DND-41 (cell line): ENCODE measurements around the gene MAP2K3.

Experiments used
- EZH2 ChIP-seq: IDR thresholded peaks from 3 replicates; pipeline ENCODE4 v1.6.1; 2012; ENCODE audit warnings: borderline replicate concordance, low read depth, mild to moderate bottlenecking, moderate library complexity, low read length, inconsistent platforms; ENCODE audit not compliant: severe bottlenecking
- TF ChIP-seq, protein P1 (sequence below): IDR thresholded peaks from 2 replicates; pipeline ENCODE4 v1.5.1; 2012; ENCODE audit warnings: borderline replicate concordance, low read length, moderate library complexity, mild to moderate bottlenecking; ENCODE audit not compliant: poor library complexity, severe bottlenecking; ENCODE audit errors: extremely low read depth

DNA sequence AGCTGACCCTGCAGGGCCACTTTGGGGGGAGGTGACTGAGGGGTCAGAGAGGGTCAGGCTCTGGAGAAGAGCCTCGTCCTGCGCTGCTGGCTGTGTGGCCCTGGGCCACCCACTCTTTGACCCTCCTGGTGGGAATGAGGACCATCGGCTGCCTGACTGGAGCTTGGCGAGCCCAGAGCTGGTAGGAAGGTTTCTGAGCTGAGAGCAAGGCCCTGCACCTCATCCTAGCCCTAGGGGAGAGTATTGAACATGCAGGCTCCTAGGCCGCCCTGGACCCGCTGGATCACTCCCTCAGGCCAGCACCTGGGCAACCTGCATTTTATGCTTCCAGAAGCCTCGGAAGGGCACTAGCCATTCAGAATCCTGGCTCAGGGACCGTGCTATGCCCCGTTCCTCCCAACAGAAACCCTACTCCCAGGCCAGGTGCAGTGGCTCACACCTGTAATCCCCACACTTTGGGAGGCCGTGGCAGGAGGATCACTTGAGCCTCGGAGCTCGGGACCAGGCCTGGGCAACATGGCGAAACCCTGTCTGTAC is 14.5 kb downstream of the MAP2K3 start:
- TF ChIP-seq, protein P1, sequence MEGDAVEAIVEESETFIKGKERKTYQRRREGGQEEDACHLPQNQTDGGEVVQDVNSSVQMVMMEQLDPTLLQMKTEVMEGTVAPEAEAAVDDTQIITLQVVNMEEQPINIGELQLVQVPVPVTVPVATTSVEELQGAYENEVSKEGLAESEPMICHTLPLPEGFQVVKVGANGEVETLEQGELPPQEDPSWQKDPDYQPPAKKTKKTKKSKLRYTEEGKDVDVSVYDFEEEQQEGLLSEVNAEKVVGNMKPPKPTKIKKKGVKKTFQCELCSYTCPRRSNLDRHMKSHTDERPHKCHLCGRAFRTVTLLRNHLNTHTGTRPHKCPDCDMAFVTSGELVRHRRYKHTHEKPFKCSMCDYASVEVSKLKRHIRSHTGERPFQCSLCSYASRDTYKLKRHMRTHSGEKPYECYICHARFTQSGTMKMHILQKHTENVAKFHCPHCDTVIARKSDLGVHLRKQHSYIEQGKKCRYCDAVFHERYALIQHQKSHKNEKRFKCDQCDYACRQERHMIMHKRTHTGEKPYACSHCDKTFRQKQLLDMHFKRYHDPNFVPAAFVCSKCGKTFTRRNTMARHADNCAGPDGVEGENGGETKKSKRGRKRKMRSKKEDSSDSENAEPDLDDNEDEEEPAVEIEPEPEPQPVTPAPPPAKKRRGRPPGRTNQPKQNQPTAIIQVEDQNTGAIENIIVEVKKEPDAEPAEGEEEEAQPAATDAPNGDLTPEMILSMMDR = no peak
- TF ChIP-seq EZH2 = no peak
